HG03095 (cell line): Measurements from ENCODE around the gene MYO16.

Experiments used
- ATAC-seq: cut with Tn5 transposase; IDR thresholded peaks from one replicate; pipeline ENCODE4 v1.9.1; 2021; ENCODE audit warnings: moderate library complexity; ENCODE audit not compliant: unreplicated experiment

Gene MYO16

DNA sequence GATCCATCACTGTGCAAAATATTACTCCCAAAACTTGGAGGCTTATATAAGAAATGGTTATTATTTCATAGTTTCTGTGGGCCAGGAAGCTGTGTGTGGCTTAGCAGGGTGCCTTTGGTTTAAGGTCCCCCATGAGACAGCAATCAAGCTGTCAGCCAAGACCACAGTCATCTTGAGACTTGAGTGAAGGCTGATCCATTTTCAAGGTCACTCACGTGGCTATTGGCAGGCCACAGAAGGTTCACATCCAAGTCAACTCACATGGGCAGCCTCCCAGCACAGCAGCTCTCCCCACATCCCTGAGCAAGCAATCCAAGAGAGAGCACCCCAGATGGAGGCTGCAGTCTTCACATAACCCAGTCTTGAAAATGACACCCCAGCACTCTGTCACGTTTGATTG lies 537.4 kb downstream of the MYO16 start:
- ATAC-seq = no peak

DNA sequence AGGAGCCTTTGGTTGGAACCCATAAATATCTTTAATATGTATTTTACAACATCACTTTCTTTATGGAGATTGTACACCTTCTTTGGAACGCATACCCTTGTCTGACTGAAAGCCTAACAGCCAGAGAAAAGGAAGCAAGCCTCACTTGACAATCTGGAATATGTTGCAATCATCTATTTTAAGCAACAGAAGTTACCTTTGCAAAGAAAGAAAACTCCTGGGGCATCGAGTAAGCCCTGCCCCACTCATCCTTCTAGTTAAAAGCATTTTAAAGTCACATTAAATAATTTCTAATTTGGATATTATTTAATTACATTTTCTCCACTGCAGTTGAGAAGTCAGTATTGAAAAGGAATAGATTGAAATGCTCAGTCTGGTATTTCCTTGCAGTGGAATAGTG lies 542.7 kb downstream of the MYO16 start:
- ATAC-seq = no peak

DNA sequence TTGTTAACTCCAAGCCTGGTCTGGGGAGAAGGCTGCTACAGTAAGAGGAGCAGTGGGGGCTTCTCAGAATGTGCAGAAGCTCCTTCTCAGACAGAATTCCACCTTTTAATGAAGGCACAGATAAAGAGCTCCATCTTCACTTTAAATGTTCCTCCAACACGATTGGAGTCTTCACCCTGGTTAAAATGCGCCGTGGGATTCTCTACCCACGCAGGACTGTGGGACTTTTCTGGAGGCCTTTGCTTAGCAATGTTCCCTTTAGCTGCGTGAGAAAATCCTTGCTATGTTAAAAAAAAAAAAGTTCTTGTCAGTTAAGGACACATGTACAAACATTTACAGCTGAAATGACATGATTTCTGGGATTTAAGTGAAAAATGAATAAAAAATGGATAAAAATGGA lies 546.3 kb downstream of the MYO16 start:
- ATAC-seq = no peak

DNA sequence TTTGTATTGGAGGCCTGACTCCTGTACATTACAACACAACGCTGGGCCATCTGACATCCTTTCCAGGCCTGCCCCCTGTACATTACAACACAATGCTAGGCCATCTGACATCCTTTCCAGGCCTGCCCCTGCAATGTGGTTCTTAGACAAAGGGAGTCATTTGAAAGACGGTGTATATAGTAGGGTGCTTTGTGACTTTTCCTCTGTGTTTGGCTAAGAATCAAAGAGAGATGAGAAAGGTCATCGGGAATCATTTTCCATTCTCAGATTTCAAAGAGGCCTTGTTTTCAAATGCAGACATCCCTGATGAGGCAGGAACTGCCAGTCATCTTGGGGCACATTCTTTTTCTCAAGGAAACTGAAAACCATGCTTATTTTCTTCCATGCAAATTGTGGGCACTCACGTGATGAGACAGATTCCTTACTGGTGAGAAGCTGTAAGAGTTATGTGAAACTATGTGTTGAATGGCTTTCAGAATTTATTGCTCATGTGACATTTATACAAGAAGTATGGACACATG lies 551.6 kb downstream of the MYO16 start:
- ATAC-seq = no peak

DNA sequence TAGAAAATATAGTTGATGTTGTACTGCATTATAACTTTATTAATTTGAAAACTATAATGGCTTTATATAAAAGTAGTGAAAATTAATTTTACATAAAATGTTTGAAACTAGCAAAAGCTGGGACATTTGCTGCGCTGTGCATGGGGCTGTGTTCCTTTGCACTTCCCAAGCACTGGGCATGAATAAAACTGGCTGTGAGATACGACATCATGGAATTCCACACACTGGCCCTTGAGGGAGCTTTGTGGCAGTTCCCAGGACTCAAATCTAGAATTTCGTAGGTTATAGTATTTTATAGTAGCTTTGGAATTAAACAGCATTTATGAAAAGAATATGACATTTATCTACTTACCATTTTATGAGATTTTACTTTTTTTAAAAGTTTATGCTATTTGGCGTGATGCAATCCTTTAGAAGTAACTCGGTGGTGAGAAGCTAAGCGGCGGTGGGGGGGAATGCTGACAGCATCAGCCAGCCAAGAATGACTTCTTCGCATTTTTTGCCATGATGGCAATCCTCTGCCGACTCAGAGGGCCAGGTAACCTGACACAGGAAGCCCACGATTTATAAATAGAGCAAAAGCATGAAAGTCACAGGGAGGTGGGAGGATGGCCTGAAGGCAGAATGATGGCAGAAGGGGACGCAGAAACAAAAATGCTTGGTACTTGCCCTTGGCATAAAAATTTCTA lies 553.5 kb downstream of the MYO16 start:
- no peak for ATAC-seq

DNA sequence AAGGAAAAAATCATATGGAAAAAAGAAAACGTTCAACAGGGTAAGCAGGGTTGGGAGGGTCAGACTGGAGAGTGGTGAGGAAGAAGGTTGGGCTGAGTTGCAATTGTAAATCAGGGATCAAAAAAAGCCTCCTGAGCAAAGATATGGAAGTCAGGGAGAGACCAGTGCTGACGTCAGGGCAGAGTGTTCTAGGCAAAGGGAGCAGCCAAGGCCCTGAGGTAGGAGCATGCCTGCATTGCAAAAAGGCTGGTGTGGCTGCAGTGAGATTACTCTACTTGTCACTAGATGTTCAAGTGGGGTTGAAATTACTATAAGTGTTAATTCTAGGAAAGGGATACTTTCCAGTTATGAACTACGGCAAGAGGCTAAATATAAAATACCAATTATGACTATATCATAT lies 562.0 kb downstream of the MYO16 start:
- ATAC-seq = no peak

DNA sequence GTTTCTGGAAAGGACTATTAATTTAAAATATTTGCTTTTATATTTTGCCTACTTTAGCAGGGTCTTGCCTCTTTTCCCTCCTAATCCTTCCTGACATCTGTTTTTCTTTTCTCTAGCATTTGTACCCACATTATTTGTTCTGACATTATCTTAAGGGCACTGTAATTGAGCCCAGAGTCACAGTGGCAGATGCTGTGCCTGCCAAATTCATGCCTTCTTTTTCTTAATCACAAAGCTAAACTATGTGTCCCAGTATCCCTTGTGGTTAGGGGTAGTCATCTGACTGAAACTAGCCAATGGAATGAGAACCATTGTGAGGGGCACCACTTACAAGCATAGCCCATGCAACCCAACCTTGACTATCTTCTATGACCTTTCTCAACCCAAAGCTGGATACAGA lies 562.9 kb downstream of the MYO16 start:
- ATAC-seq = no peak

DNA sequence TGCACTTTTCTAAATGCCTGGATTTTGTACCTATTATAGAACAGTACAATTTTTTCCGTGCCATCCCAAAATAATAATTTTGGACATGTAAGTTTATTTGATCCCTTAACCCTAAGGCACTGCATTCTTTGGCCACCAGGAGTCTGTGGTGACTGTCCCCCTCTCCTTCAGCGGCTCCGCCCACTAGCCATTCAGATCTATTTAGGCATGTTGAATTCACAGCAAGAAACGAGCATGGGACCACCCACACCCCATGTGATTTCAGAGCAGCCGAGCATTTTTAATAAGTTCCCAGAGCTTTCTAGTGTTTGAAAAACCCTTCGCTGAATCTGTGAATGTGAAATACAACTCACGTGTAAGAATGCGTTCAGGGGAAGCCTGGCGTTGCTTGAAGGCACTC lies 567.5 kb downstream of the MYO16 start:
- no peak for ATAC-seq

DNA sequence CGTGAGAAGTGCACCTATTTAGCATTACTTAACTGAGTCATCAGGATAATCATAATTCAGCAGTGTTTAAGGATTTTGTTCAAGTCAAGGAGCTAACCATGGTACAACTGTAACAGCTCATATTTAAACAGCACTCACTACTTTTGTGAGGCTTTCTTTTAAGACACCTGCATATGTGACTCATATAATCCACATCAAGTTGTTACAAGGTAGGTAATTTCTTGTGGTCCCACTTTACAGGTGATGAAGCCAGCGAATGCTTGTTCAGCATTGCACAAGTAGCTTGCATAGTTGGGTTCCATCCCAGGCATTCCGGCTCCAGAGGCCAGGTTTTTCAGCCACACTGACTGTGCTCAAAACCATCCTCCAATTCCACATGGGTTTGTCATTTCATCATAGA lies 569.2 kb downstream of the MYO16 start:
- no peak for ATAC-seq

DNA sequence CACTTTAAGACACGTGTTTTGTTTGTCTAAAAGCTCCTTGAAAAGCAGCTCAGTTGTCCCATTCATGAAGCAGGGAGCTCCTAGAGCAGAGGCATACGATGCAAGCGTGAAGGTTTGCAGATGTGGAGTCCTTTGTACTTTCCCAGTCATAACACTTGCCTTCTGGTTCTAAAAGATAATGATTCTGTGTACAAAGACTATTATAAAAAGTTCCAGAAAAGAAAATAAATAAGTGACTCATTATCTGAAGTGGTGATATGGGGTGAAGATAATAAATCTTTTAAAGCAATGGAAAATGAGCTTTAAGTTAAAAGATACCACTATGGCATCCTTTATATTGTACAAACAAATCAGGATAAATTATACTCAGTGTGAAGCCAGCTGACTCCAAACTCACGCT lies 569.9 kb downstream of the MYO16 start:
- no peak for ATAC-seq

DNA sequence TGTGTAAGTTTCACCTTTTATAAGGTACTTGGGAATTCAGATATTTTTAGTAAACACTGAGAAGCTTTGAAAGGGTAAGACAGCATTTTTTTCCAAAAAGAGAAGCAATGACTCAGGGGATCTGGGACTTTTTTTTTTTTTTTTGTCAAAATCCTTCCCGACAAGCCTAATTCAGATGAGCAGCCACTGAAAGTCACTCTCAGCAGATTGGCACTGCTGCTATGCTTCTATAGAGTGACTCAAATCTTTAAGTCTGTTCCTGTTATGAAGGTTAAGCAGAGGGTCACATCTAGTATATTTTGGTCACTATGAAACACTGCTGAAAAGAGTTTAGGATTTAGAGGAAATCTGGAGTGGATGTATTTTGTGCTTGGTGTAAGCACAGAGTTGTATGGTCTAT lies 571.1 kb downstream of the MYO16 start:
- ATAC-seq = no peak

DNA sequence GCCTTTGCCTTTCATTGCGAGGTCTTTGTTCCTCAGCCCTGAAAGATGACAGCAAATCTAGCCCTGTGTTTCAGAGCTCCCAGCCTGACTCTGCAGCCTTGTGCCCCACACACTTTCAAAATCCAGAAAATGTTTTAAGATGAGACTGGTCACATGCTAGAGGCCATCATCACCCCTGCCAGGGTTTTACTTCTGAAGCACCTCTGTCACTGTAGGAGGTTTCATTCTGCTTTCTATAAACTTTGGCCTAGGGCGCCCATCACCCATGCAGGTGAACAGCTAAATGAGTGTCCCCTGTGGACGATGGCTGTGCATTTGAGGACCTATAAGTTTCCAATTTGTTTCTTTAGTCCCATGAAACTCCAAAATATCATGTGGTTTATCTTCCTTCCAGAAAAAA lies 574.2 kb downstream of the MYO16 start:
- ATAC-seq = no peak

DNA sequence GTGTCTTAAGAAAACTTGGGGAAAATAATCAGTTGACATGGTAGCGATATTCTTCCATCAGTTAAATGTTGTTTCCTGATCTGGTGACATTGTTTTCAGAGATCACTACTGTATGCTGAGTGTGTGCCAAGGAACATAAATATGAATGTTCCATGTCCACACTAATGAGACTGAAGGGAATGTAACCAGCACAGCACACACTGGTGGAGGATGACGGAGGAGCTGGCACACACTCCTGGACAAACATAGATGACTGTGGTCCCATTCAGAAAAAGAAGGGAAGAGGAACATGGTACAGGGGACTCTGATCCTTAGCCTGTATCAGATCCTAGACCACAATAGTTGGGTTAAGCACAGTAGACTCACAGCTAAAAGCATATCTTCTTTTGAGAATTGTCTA lies 574.8 kb downstream of the MYO16 start:
- no peak for ATAC-seq

DNA sequence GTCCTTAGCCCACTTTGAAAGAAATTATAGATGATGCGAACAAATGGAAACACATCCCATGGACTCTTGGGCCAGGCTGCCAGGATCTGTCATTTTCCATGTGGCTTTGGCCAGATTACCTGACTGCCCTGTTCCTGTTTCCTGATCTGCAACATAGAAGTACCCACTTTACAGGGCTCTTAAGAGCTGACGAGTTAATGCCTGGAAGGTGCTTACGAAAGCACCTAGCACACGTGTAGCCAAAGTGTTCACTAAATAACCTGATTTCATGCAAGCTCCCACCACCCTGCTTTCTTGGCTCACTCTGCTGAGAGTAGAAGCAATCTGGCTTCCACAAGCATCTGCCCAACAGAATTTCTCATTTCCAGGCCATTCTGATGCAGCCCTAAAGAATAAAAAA lies 575.2 kb downstream of the MYO16 start:
- no peak for ATAC-seq

DNA sequence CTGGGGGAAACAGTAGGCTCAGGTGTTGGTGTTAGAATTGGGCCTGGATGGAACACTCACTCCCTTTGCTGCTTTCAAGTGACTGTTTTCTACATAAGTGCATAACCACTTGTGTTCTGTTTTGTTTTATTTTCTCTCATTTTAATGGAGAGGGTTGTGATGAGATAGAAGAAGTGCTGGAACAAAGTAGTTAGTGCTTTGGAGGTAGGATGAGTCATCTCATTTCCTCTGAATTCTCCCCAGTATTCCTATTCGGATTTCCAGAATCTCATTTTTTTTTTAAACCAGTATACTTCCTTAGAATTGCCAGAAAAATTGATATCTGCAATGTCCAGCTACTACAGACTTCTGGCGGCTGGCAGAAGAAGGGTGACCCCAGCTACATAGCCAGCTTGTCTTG lies 575.9 kb downstream of the MYO16 start:
- ATAC-seq = no peak

DNA sequence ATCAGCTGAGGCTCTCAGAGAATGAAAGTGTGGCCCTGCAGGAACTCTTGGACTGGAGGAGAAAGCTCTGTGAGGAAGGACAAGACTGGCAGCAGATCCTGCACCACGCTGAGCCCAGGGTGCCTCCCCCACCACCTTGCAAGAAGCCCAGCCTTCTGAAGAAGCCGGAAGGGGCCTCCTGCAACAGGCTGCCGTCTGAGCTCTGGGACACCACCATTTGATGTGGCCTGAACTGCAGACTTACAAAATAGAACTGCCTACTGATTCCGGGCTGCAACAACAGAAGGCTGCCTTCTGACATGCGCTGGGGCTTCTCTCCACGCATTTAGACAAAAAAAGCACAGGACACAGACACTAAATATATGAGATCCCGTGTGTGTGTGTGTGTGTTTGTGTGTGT lies 577.2 kb downstream of the MYO16 start:
- ATAC-seq = no peak

DNA sequence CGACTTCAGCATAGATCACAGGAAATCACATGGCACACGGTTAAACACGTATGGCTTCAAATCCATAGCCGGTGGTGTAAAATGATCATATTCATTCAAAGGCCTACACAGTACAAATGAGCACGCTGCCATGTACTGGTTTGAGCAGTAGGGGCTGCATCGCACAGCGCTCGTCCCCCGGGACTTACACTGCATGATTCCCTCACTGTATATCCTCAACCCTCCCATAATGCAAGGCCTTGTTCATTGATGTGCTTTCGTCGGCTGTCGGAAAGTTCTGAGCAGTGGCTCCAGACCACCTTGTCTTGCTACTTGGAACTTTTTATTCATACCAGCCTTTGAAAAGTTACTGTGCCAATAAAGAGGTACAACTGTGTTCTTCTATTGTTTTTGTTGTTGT lies 578.2 kb downstream of the MYO16 start:
- ATAC-seq = no peak

DNA sequence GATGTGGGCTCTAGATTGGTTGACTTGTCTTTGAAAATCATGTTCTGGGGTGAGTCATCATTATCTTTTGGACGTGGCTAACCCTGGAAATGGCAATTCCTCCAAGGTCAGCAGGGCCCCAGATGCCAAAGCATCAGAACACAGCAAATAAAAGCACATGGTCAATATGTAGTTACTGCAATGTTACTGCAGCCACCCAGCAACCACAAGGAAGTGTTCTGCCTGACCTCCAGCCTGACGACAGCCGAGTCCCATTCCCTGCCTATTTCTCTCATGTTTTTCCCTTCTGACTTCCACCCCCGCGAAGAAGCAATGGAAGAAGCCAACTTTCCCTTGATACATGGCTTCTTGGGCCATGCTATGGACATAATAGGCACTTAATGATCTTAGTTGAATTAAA lies 579.1 kb downstream of the MYO16 start:
- ATAC-seq = no peak

DNA sequence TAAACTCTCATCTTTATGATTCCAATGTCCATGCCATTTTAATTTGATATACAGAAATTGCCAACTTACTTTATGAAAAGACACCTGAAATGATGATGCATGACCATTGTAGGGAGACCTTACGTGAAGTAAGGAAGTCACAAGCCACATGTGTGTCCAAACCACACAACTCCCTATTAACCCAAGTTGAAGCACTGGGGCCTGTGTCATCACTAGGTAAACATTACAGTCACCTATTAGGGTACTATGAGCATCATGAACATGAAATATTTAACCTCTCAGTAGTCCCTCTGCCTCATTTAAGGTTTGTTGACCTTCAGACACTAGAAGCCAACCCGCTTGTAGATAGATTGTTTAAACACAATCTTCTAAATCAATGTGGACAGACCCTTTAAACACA lies 580.1 kb downstream of the MYO16 start:
- no peak for ATAC-seq

DNA sequence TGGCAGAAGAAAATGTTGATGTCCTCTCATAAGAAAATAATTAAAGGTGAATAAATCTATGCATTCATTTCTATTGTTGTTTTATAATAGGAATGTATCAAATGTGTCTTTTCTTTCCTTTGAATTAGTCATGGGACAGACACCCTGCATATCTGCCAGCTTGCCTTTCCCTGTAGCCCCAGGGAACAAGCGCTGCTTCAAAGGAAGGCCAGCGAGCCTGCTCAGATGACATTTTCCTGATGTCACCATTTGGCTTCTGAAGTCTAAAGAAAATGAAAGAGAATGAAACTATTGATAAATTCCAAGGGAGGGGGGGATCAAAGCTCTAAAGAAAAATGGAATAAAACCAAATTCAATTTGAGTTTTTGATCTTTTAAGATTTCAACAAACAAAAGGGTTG lies 582.2 kb downstream of the MYO16 start:
- no peak for ATAC-seq

DNA sequence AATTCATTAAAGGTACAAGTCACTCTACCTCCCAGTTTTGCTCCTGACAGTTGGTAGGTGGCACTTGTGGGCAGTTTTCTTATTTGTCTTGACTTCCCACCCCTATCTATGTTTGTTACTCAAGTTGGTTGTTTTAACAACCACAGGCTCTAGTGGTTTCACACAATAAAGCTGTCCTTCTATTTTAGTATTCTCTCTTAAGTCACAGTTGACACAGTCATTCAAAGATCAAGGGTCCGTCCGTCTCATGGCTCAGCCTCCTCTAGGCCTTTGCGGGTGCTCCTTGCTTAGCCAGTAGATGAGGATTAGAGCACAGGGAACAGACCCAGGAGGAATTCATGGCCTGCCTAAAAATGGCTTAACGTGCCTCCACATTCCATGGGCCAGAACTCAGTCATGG lies 583.2 kb downstream of the MYO16 start:
- no peak for ATAC-seq

DNA sequence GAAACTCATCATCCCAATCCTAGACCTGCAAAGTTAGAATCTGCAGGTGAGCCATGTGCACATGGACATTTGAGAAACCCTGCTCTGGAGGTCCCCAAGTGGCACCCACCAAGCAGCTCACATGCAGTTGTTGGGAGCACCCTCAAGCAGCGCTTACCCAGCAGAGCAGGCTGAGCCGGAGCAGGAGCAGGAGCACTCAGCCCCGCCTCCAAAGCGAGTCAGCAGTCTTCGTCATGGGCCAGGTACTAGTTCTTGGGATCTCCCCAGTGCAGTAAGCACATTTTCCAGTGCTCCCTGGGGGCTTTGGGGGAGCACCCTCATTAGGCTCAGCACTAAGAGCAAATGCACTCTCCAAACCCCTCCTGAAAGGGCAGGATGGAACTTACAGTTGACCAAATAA lies 584.3 kb downstream of the MYO16 start:
- no peak for ATAC-seq

DNA sequence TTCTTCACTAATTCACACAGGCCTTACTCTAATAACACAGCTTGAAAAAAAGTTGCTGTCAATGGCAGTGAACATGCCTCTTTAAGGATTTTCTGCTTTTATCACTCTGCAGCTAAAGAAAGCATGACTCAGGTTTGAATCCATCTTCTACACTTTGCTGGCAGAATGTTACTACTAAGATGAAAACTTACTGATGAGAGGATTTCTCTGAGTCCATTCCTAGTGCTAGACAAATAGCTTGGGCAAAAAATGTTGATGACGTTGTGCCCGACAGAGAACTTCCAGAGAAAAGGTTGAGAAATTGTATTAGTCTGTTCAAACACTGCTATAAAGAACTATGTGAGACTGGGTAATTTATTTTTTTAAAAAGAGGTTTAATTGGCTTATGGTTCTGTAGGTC lies 585.0 kb downstream of the MYO16 start:
- ATAC-seq = no peak
